Astrocyte of the cerebellum (primary cell): ENCODE results near the gene CORO2A.

ENCODE experiments used
- DNase-seq: peaks from one replicate; pipeline ENCODE4 v3.0.0-alpha.2; 2011; ENCODE audit warnings: low read depth
- H3K4me3 ChIP-seq: 2 replicates; pipeline ENCODE4 v1.5.1; 2011; ENCODE audit warnings: mild to moderate bottlenecking, low read depth, low read length, moderate library complexity
- CTCF ChIP-seq: IDR thresholded peaks from 2 replicates; pipeline ENCODE4 v1.5.1; 2012; ENCODE audit warnings: low read length, low read depth, moderate library complexity, mild to moderate bottlenecking; ENCODE audit errors: missing control alignments
- in situ Hi-C: cut with HindIII; loops from 2 replicates; pipeline ENCODE4 v1.10.0; 2017; ENCODE audit warnings: low sequenced_read_pairs

Gene CORO2A

GRCh38 chr9:98201102-98201501, 8.7 kb upstream of the CORO2A start:
- in situ Hi-C loops = loop anchor here (10.0 kb wide), 1 partner anchor 84 kb away; no protein-coding TSS in a partner anchor
- TF ChIP-seq CTCF = no peak
- no peak for DNase-seq
- H3K4me3 ChIP-seq = no peak overlapping the region

GRCh38 chr9:98199388-98200033, 7.1 kb upstream of the CORO2A start:
- in situ Hi-C loops = loop anchor here (10.0 kb wide), 1 partner anchor 85 kb away; no protein-coding TSS in a partner anchor
- no peak for DNase-seq
- no peak overlapping the region for H3K4me3 ChIP-seq
- TF ChIP-seq CTCF = no peak

- DNase-seq = no peak
- H3K4me3 ChIP-seq = no peak overlapping the region
- in situ Hi-C loops = no loop called here
- TF ChIP-seq CTCF = no peak
Observed at GRCh38 chr9:98195671-98196070, 3.2 kb upstream of the CORO2A start.

GRCh38 chr9:98193336-98193944, 1.0 kb upstream of the CORO2A start:
- no peak for DNase-seq
- TF ChIP-seq CTCF = no peak
- in situ Hi-C loops = no loop called here
- peak overlapping the region; percentile 63 for H3K4me3 ChIP-seq

GRCh38 chr9:98191671-98192502, 550 bp downstream of the CORO2A start:
- peak overlapping the region; percentile 63 for H3K4me3 ChIP-seq
- in situ Hi-C loops = no loop called here
- no peak for TF ChIP-seq CTCF
- DNase-seq = no peak

GRCh38 chr9:98191181-98191608, 1.2 kb downstream of the CORO2A start:
- DNase-seq = no peak
- in situ Hi-C loops = no loop called here
- H3K4me3 ChIP-seq = no peak overlapping the region
- TF ChIP-seq CTCF = no peak
